Keratinocyte (primary cell): ENCODE data around the gene OTOA. TPM values are rescaled to one million over a fixed set of nuclear protein-coding genes. Genes with fewer than 3 reads are reported as not detected.

ENCODE experiments used
- DNase-seq: peaks from one replicate; pipeline ENCODE4 v3.0.0-alpha.2; 2011; ENCODE audit warnings: low read depth, missing footprints, low spot score
- FAIRE-seq: peaks from 2 replicates; lab custom pipeline; 2011; peaks lifted over from hg19 to GRCh38; lab: Jason Lieb, UNC
- H2AFZ ChIP-seq: 2 replicates; pipeline ENCODE4 v1.6.0; 2012; ENCODE audit warnings: low read length, control low read depth, inconsistent platforms; ENCODE audit not compliant: control insufficient read depth
- H3K27ac ChIP-seq: 2 replicates; pipeline ENCODE4 v1.5.1; 2011; ENCODE audit warnings: low read length; ENCODE audit not compliant: control insufficient read depth, insufficient read depth
- H3K27me3 ChIP-seq: 3 replicates; pipeline ENCODE4 v1.6.0; 2011; ENCODE audit warnings: low read length; ENCODE audit not compliant: control insufficient read depth, insufficient read depth; ENCODE audit errors: extremely low read depth
- H3K36me3 ChIP-seq, 2 experiments: 2 replicates in 1 of 2; 3 replicates in 1 of 2; pipeline ENCODE4 v1.5.1; 2011; ENCODE audit warnings: low read length in 2 of 2, mild to moderate bottlenecking in 1 of 2; ENCODE audit not compliant: control insufficient read depth in 2 of 2, insufficient read depth in 2 of 2; ENCODE audit errors: extremely low read depth in 1 of 2
- H3K4me1 ChIP-seq: 3 replicates; pipeline ENCODE4 v1.5.1; 2011; ENCODE audit warnings: low read length; ENCODE audit not compliant: control insufficient read depth, insufficient read depth; ENCODE audit errors: extremely low read depth
- H3K4me2 ChIP-seq: 3 replicates; pipeline ENCODE4 v1.6.0; 2011; ENCODE audit warnings: low read depth, low read length; ENCODE audit not compliant: control insufficient read depth, insufficient read depth; ENCODE audit errors: extremely low read depth
- H3K4me3 ChIP-seq, 3 experiments: fragments of 200-600 bp in 1 of 3; sonication (generic) in 1 of 3; 2 replicates in 2 of 3; 3 replicates in 1 of 3; pipeline ENCODE4 v1.5.1; 2011 to 2016; ENCODE audit warnings: low read length in 3 of 3, mild to moderate bottlenecking in 3 of 3, control low read depth in 2 of 3, inconsistent platforms in 1 of 3, low read depth in 1 of 3, mixed read lengths in 1 of 3, mixed run types in 1 of 3, moderate library complexity in 1 of 3; ENCODE audit not compliant: control insufficient read depth in 2 of 3, insufficient read depth in 2 of 3; ENCODE audit errors: extremely low read depth in 1 of 3
- H3K79me2 ChIP-seq: 2 replicates; pipeline ENCODE4 v1.6.0; 2012; ENCODE audit warnings: low read length; ENCODE audit not compliant: control insufficient read depth, insufficient read depth
- H3K9ac ChIP-seq: 3 replicates; pipeline ENCODE4 v1.6.0; 2011; ENCODE audit warnings: low read length; ENCODE audit not compliant: control insufficient read depth, insufficient read depth; ENCODE audit errors: extremely low read depth
- H3K9me1 ChIP-seq: 3 replicates; pipeline ENCODE4 v1.6.0; 2011; ENCODE audit warnings: low read length; ENCODE audit not compliant: control insufficient read depth, insufficient read depth; ENCODE audit errors: extremely low read depth
- H3K9me3 ChIP-seq: 2 replicates; pipeline ENCODE4 v1.5.1; 2012; ENCODE audit warnings: low read depth, low read length; ENCODE audit not compliant: control insufficient read depth
- H4K20me1 ChIP-seq: 3 replicates; pipeline ENCODE4 v1.6.0; 2011; ENCODE audit warnings: low read length; ENCODE audit not compliant: control insufficient read depth, insufficient read depth; ENCODE audit errors: extremely low read depth
- CTCF ChIP-seq, 3 experiments: IDR thresholded peaks in 1 of 3; conservative IDR thresholded peaks in 1 of 3; optimal IDR thresholded peaks in 1 of 3; 2 replicates in 2 of 3; 3 replicates in 1 of 3; pipeline versions ENCODE3 to v1.5.1; 2011; ENCODE audit warnings: low read length in 3 of 3, mild to moderate bottlenecking in 3 of 3, moderate library complexity in 2 of 3, control low read depth in 1 of 3, inconsistent platforms in 1 of 3; ENCODE audit not compliant: insufficient read depth in 2 of 3; ENCODE audit errors: extremely low read depth in 1 of 3
- EZH2 ChIP-seq: IDR thresholded peaks from one replicate; pipeline ENCODE4 v1.6.1; 2012; ENCODE audit warnings: inconsistent platforms, mild to moderate bottlenecking, low read length, moderate library complexity
- dilution Hi-C: fragments of 300-500 bp; cut with MboI; formaldehyde crosslinking; loops from one replicate; pipeline ENCODE4 v1.7.0; 2020; ENCODE audit warnings: low sequenced_read_pairs; ENCODE audit not compliant: extremely low pct_ligation_motif_present
- polyA plus RNA-seq, 5 experiments: library from polyadenylated mRNA; depleted of rRNA in 3 of 5; stranded (reverse) in 3 of 5; stranded (forward) in 1 of 5; unstranded in 1 of 5; fragments of >200 nt; gene quantifications; 1 replicate in 1 of 5; 2 replicates in 3 of 5; 3 replicates in 1 of 5; pipeline versions ENCODE4 v1.2.1 to v1.2.3, GENCODE V29; 2011 to 2012; ENCODE audit warnings: missing spikeins in 2 of 5, low read depth in 1 of 5, low replicate concordance in 1 of 5

The OTOA gene
- polyA plus RNA-seq, 1 donor (not counting 4 experiments of a cell fraction or from before 2014, with no cell fraction given), result not detected

DNA sequence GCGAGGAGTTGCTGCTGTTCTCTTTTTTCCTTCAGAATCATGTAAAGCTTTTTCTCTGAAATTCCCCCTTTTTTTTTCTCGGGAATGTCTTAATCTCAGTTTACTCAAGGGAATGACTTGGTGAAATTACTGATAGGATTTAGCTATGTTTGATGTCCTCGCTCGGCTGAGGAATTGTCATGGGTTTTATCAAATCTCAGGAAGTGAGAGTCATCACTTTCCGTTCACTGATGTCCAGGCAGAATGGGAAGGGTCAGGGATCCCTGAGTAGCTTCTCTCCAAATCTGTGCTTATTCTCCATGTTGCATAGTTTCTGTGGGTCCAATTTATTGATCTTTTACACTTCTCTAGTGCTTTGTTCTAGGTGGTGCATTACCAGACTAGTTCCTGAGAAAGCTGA, 17.7 kb upstream of the OTOA start:
- H3K36me3 ChIP-seq, result peaks cover 5 to 6% of the 10 kb centered on the region in 2 experiments
- H3K4me1 ChIP-seq, result peaks cover 6% of the 10 kb centered on the region
- no peak for TF ChIP-seq CTCF (optimal IDR thresholded peaks at IDR 0.05 in 1 of 3, IDR thresholded peaks at IDR 0.05 in 1 of 3, conservative IDR thresholded peaks at IDR 0.05 in 1 of 3; ENCODE audit: extremely low read depth in 1 of 3, insufficient read depth in 2 of 3, low read length in 3 of 3)
- TF ChIP-seq EZH2, result no peak
- no peaks in the 10 kb centered on the region for H3K9me1 ChIP-seq
- peaks cover 4% of the 10 kb centered on the region for H4K20me1 ChIP-seq
- dilution Hi-C loops, result no loop called here
- no peak overlapping the region for H3K4me2 ChIP-seq
- H3K27ac ChIP-seq, result no peak overlapping the region
- H2AFZ ChIP-seq, result no peak overlapping the region
- H3K4me3 ChIP-seq, result no peak overlapping the region
- H3K9ac ChIP-seq, result no peak overlapping the region
- no peak for DNase-seq
- H3K79me2 ChIP-seq, result peaks cover 12% of the 10 kb centered on the region
- FAIRE-seq, result no peak
- no peaks in the 10 kb centered on the region for H3K27me3 ChIP-seq
- H3K9me3 ChIP-seq, result no peaks in the 10 kb centered on the region

DNA sequence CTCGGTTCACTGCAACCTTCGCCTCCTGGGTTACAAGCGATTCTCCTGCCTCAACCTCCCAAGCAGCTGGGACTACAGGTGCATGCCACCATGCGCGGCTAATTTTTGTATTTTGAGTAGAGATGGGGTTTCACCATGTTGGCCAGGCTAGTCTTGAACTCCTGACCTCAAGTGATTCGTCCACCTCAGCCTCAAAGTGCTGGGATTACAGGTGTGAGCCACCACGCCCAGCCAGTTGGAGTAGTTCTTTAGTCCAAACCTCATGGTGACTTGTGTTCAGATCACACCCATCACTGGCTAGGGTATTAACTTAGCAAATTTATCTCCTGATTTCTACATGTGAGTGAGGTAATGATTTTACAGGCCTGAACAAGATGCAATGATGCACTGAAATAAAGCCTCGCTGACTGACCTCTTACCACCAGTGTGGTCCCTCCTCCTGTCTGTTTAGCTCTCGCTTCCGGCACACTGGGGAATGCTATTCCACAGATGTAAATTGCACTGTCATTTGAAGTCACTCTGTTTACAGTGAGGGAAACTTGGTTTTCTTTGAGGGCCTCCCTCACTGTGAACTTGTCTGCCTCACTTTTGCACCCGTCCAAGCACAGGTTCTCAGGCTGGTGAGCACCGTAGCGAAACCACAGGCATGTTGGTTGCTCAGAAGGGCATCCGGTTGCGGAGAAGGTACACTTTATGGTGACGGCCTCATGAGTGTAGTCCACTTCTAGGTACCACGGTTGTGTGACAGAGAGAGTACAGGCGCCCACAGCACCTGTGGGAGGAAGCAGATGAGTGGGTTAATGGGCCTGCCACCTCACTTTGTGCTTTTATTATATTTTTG, 16.8 kb upstream of the OTOA start:
- peaks cover 1% of the 10 kb centered on the region for H3K4me1 ChIP-seq
- H3K9ac ChIP-seq, result no peak overlapping the region
- no peak overlapping the region for H3K27ac ChIP-seq
- H3K4me2 ChIP-seq, result no peak overlapping the region
- no peaks in the 10 kb centered on the region for H3K27me3 ChIP-seq
- dilution Hi-C loops, result no loop called here
- H2AFZ ChIP-seq, result no peak overlapping the region
- H3K36me3 ChIP-seq, result peaks cover 5 to 6% of the 10 kb centered on the region in 2 experiments
- no peaks in the 10 kb centered on the region for H3K9me1 ChIP-seq
- peaks cover 10% of the 10 kb centered on the region for H3K79me2 ChIP-seq
- peaks cover 4% of the 10 kb centered on the region for H4K20me1 ChIP-seq
- DNase-seq, result no peak
- TF ChIP-seq EZH2 (no peak), CTCF (optimal IDR thresholded peaks at IDR 0.05 in 1 of 3, IDR thresholded peaks at IDR 0.05 in 1 of 3, conservative IDR thresholded peaks at IDR 0.05 in 1 of 3; ENCODE audit: extremely low read depth in 1 of 3, insufficient read depth in 2 of 3, low read length in 3 of 3) (no peak)
- H3K9me3 ChIP-seq, result no peaks in the 10 kb centered on the region
- H3K4me3 ChIP-seq, result no peak overlapping the region
- FAIRE-seq, result no peak
